Parathyroid adenoma (tissue), 2 donors: ENCODE data around the gene NPBWR2.
A peak's percentile ranks its signal among the peaks of the same experiment; 100 is the strongest.

Experiments used
- H2AFZ ChIP-seq: fragments of 300-600 bp; sonication (generic); one replicate; pipeline ENCODE4 v1.7.0; 2017; ENCODE audit warnings: antibody characterized with exemption, mild to moderate bottlenecking
- H3K27ac ChIP-seq: fragments of 300-600 bp; sonication (generic); one replicate; pipeline ENCODE4 v1.7.0; 2017
- H3K27me3 ChIP-seq: fragments of 300-600 bp; sonication (generic); one replicate; pipeline ENCODE4 v1.7.0; 2017; ENCODE audit warnings: low read length; ENCODE audit not compliant: control insufficient read depth, insufficient read depth
- H3K36me3 ChIP-seq: fragments of 300-600 bp; sonication (generic); one replicate; pipeline ENCODE4 v1.7.0; 2017; ENCODE audit warnings: low read length; ENCODE audit not compliant: control insufficient read depth, insufficient read depth
- H3K4me1 ChIP-seq: fragments of 300-600 bp; sonication (generic); one replicate; pipeline ENCODE4 v1.7.0; 2017; ENCODE audit warnings: control low read depth
- H3K4me2 ChIP-seq: fragments of 300-600 bp; sonication (generic); one replicate; pipeline ENCODE4 v1.7.0; 2017; ENCODE audit warnings: low read length
- H3K4me3 ChIP-seq: fragments of 300-600 bp; sonication (generic); one replicate; pipeline ENCODE4 v1.7.0; 2017; ENCODE audit warnings: low read depth, low read length
- H3K79me2 ChIP-seq: fragments of 300-600 bp; sonication (generic); one replicate; pipeline ENCODE4 v1.7.0; 2017; ENCODE audit warnings: control low read depth
- H3K9ac ChIP-seq: fragments of 300-600 bp; sonication (generic); one replicate; pipeline ENCODE4 v1.7.0; 2017; ENCODE audit warnings: mild to moderate bottlenecking
- H3K9me3 ChIP-seq: fragments of 300-600 bp; sonication (generic); one replicate; pipeline ENCODE4 v1.7.0; 2017; ENCODE audit warnings: low read length; ENCODE audit not compliant: control insufficient read depth
- TF ChIP-seq, protein P1 (sequence below): fragments of 300-600 bp; sonication (generic); IDR thresholded peaks from one replicate; pipeline ENCODE4 v1.7.0; 2017; ENCODE audit warnings: antibody characterized with exemption, mild to moderate bottlenecking
- donor health status: primary hyperparathyroidism.

NPBWR2 gene

DNA sequence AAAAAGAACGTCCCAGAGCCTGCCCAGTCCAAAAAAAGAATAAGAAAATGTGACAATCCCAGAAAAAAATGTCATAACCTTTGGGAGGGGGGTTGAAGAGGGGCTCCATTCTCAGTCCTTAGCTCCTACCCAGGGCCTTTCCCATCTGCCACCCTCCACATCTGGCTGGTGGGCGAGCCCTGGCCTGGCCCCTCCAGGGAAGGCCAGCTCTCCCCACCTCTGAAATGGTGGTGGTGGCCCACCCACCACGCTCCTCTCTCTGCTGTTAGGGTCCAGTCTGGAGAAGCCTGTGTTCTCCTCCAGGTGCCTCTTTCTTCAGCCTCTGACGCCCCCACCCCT lies 28.5 kb downstream of the NPBWR2 start:
- no peaks in the 10 kb centered on the region for H3K36me3 ChIP-seq
- peak overlapping the region; percentile 33 for H3K27ac ChIP-seq
- no peaks in the 10 kb centered on the region for H3K27me3 ChIP-seq
- H3K9me3 ChIP-seq: no peaks in the 10 kb centered on the region
- peak overlapping the region; percentile 73 for H3K4me3 ChIP-seq
- peak overlapping the region; percentile 67 for H3K9ac ChIP-seq
- peaks cover 20% of the 10 kb centered on the region for H3K4me1 ChIP-seq
- H3K4me2 ChIP-seq: peak overlapping the region; percentile 96
- H2AFZ ChIP-seq: peak overlapping the region; percentile 86
- no peaks in the 10 kb centered on the region for H3K79me2 ChIP-seq
- TF ChIP-seq, protein P1, sequence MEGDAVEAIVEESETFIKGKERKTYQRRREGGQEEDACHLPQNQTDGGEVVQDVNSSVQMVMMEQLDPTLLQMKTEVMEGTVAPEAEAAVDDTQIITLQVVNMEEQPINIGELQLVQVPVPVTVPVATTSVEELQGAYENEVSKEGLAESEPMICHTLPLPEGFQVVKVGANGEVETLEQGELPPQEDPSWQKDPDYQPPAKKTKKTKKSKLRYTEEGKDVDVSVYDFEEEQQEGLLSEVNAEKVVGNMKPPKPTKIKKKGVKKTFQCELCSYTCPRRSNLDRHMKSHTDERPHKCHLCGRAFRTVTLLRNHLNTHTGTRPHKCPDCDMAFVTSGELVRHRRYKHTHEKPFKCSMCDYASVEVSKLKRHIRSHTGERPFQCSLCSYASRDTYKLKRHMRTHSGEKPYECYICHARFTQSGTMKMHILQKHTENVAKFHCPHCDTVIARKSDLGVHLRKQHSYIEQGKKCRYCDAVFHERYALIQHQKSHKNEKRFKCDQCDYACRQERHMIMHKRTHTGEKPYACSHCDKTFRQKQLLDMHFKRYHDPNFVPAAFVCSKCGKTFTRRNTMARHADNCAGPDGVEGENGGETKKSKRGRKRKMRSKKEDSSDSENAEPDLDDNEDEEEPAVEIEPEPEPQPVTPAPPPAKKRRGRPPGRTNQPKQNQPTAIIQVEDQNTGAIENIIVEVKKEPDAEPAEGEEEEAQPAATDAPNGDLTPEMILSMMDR: no peak

DNA sequence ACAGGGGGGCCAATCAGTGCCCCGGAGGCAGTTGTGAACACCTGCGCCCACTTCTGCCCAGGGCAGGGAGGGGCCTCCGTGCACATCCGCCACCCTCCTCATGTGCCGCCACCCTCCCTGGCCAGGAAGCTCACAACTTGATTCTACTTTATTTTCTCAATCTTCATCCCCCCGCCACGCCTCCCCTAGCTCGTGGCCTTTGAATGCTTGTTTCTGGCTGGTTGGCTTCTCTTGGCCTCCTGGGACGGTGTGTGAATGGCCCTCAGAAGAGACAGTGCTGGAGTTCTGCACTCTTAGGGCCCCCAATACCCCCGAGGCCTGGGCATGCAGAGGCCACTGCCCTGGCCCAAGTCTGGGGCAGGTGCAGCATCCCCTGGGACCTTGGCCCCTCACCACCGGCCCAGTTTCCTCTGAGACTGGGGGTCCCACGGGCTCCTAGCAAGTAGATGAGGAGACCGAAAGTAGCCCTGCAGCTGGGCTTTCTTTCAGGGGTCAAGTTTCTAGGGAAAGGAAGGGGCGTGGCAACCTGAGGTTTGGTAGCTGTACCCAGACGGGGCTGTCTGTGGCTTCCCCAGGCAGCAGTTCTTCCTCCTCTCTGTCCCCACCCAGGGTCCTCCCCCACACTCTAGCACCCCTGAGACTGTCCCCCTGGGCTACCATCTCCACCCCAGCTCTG lies 29.4 kb downstream of the NPBWR2 start:
- TF ChIP-seq, protein P1: no peak
- H3K9ac ChIP-seq: no peak overlapping the region

DNA sequence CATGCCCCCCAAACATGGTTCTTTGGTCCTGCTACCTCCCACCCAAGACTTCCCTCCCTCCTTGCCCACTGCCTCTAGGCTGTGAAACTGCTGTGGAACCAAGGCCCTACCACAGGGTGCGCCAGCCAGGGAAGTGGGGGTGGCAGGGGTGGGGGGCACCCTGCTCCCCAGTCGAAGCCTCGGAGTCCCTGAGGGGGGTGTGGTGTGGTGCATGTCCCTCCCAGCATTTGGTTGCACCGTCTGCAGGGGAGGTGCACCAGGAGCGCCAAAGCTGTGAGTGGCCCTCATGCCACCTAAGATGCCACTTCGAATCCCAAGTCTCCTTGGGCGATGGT lies 29.9 kb downstream of the NPBWR2 start:
- Histone ChIP-seq H3K27me3 (no peaks in the 10 kb centered on the region), H3K36me3 (no peaks in the 10 kb centered on the region), H2AFZ (no peak overlapping the region), H3K4me3 (no peak overlapping the region), H3K79me2 (no peaks in the 10 kb centered on the region), H3K9me3 (no peaks in the 10 kb centered on the region), H3K4me1 (peaks cover 14% of the 10 kb centered on the region), H3K27ac (no peak overlapping the region), H3K9ac (no peak overlapping the region), H3K4me2 (no peak overlapping the region)
- TF ChIP-seq, protein P1: no peak

More for the DNA sequence above, 29.4 kb downstream of the NPBWR2 start:
- Histone ChIP-seq H3K79me2 (no peaks in the 10 kb centered on the region), H3K9me3 (no peaks in the 10 kb centered on the region), H3K27ac (no peak overlapping the region), H3K4me2 (peak overlapping the region; percentile 96), H3K27me3 (no peaks in the 10 kb centered on the region), H3K4me3 (no peak overlapping the region), H3K36me3 (no peaks in the 10 kb centered on the region), H3K4me1 (peaks cover 15% of the 10 kb centered on the region), H2AFZ (no peak overlapping the region)

DNA sequence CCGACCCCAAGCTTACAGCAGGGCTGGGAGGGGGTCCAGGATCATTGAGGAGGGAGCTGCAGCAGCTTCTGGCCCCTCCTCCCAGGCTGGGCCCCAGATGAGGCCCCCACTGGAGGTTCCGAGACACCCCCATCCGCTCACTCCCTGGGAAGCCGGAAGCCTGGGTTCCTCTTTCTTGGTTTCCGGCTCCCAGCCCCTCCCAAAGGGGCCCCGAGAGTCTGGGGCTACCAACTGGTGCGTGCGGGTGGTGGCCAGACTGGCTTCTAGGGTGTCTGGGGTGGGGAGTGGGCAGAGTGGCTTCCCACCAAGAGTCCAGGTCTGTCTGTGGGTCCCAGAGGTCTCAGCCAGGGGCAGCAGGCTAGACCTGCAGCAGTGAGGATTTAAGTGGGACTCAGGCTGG lies 30.3 kb downstream of the NPBWR2 start:
- Histone ChIP-seq H3K4me2 (no peak overlapping the region), H3K27me3 (no peaks in the 10 kb centered on the region), H3K9ac (no peak overlapping the region), H3K79me2 (no peaks in the 10 kb centered on the region), H3K4me1 (peaks cover 10% of the 10 kb centered on the region), H2AFZ (no peak overlapping the region), H3K27ac (no peak overlapping the region), H3K9me3 (no peaks in the 10 kb centered on the region), H3K4me3 (no peak overlapping the region), H3K36me3 (no peaks in the 10 kb centered on the region)
- TF ChIP-seq, protein P1: no peak
